Measurements from ENCODE around the gene HOXC10.

Gene HOXC10

GRCh38 chr12:53949631-53950436, 35.1 kb upstream of the HOXC10 start:
- DNase-seq: no peak
- in situ Hi-C loops (cut with HindIII; ENCODE audit: low pct_ligation_motif_present, low pct_unique_long_range_greater_than_20kb, low sequenced_read_pairs): no loop called here

DNA sequence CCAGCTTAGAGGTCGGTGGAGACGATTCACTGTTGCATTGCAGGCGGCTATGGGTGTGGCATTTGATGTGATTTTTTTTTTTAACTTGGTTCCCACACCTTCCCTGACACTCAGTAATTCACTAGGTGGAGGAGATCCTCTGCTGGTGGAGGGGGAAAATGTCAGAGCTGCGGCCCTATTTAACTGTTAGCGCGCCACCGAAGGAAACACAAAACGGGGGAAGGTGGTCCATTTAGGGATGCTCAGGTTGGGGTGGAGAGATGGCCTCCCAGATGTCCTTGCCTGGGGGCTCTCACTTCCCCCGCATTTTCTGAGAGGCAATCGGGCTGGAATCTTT, 34.5 kb upstream of the HOXC10 start:
- in situ Hi-C loops (cut with HindIII; ENCODE audit: low pct_ligation_motif_present, low pct_unique_long_range_greater_than_20kb, low sequenced_read_pairs): no loop called here
- DNase-seq: no peak

DNA sequence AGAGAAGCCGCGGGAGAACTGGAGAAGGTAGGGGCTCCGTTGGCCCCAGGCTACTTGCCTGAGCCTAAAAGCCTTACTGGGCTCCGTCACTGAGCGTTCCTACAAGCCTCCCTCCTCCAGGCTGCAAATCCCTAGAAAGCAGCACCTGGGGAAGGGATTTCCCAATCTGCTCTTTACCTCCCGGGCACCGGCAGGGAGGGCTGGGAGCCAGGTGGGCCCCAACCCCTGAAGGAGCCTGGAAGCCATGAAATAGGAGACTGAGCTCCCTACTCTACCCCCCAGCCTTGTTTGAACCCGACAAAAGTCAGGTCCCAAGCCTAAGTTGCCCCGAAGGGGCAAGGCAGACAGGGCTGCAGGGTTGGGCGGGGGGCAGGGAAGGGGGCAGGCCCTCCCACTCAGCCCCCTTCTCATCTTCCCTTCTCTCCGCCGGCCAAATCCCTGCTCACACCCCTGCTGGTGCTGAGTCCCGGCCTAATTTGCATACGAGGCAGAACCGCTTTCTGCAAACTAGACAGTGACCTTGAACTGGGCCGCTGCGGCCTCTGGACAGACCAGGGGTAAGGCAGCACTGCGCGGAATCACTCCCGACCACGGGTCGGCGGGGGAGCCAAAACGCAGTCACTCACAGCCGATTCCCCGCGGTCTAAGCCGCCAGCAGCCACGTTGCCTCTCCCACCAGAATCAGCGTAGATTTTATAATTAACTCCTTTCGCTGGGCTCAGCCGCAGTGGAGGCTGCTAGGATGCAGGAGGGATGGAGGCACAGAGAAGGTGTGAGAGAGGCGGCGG, 34.0 kb upstream of the HOXC10 start:
- DNase-seq: no peak
- in situ Hi-C loops (cut with HindIII; ENCODE audit: low pct_ligation_motif_present, low pct_unique_long_range_greater_than_20kb, low sequenced_read_pairs): no loop called here

GRCh38 chr12:53951577-53952334, 33.2 kb upstream of the HOXC10 start:
- in situ Hi-C loops (cut with HindIII; ENCODE audit: low pct_ligation_motif_present, low pct_unique_long_range_greater_than_20kb, low sequenced_read_pairs): no loop called here

GRCh38 chr12:53952335-53952694, 32.6 kb upstream of the HOXC10 start:
- no peak for DNase-seq
- in situ Hi-C loops (cut with HindIII; ENCODE audit: low pct_ligation_motif_present, low pct_unique_long_range_greater_than_20kb, low sequenced_read_pairs): no loop called here

More at GRCh38 chr12:53951577-53952334, 33.2 kb upstream of the HOXC10 start:
- DNase-seq: no peak

GRCh38 chr12:53952871-53953734, 31.8 kb upstream of the HOXC10 start:
- peak; percentile 54 for DNase-seq
- in situ Hi-C loops (cut with HindIII; ENCODE audit: low pct_ligation_motif_present, low pct_unique_long_range_greater_than_20kb, low sequenced_read_pairs): no loop called here

DNA sequence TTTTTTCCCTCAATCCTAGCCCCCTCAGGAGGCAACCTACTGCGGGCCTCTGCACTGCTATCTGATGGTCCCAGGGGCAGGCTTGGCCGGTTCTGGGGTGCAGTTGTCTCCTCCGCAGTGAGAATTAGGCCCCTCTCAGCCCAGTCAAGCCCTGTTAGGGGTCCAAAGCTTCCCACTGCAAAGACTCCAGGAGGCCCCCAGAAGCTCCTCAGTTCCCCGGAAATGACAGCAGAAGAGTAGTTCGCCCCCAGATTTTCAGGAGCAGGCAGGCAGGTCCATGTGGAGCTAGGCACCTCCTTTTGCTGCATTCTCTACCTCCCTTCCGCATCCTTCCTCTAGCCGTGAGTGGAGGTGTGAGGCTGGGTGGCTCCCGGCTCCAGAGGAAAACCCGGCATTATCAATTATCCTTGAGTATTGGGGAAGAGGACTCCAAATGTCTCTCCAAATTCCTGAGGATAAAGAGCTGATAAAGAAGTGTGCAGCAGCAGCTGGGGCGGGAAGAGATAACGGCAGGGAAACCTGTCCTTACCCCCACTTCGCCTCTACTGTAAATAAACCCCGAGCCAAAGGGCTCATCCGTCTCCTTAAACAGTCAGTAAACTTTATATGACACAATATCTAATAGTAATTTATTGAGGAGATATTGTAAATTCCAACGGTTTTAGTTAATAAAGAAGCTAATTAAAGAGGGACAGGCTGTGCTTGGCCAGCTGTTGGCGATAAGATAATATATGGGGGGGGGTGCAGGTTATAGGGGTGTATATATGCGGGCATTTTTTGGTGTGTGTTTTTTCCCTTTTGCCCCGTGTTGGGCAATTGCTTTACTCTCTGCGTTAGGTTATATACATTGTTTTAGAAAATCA, 30.9 kb upstream of the HOXC10 start:
- in situ Hi-C loops (cut with HindIII; ENCODE audit: low pct_ligation_motif_present, low pct_unique_long_range_greater_than_20kb, low sequenced_read_pairs): no loop called here
- no peak for DNase-seq

DNA sequence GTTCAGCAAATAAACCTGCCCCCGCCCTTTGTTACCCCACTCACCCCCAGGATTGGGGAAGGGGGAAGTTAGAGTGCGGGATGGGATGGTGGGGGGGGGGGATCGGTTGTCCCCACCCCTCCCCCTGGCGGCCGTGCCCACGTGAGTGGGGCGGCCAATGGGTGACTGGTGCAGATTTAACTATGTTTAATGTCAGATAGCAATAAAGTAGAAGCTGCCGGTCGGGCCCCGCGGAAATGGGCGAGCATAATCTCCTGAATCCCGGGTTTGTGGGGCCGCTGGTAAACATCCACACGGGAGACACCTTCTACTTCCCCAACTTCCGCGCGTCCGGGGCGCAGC, 30.3 kb upstream of the HOXC10 start, which contains the start of gene HOXC12:
HOXC12 (plus strand) TSS at position 210 of the 342 bp plus-strand sequence; CDS start at position 237, 27 bp downstream.
- no peak for DNase-seq
- in situ Hi-C loops (cut with HindIII; ENCODE audit: low pct_ligation_motif_present, low pct_unique_long_range_greater_than_20kb, low sequenced_read_pairs): no loop called here

DNA sequence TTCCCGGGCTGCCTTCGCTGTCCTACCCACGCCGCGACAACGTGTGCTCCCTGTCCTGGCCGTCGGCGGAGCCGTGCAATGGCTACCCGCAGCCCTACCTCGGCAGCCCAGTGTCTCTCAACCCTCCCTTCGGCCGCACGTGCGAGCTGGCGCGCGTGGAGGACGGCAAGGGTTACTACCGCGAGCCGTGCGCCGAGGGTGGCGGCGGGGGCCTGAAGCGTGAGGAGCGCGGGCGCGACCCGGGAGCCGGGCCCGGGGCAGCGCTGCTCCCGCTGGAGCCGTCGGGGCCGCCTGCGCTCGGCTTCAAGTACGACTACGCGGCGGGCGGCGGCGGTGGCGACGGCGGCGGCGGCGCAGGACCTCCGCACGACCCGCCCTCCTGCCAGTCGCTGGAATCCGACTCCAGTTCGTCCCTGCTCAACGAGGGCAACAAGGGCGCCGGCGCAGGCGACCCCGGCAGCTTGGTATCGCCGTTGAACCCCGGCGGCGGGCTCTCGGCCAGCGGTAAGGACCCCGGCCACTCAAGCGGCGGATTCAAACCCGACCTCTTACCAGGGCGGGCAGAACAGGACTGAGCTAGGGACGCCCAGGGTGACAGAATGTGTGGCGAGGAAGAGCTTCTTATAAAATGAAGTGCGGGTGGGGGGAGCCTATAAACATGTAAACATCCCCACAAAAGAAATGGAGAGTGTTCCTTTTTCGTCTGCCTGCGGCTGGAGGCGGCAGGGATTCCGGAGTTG, 29.7 kb upstream of the HOXC10 start:
- no peak for DNase-seq
- in situ Hi-C loops (cut with HindIII; ENCODE audit: low pct_ligation_motif_present, low pct_unique_long_range_greater_than_20kb, low sequenced_read_pairs): no loop called here

DNA sequence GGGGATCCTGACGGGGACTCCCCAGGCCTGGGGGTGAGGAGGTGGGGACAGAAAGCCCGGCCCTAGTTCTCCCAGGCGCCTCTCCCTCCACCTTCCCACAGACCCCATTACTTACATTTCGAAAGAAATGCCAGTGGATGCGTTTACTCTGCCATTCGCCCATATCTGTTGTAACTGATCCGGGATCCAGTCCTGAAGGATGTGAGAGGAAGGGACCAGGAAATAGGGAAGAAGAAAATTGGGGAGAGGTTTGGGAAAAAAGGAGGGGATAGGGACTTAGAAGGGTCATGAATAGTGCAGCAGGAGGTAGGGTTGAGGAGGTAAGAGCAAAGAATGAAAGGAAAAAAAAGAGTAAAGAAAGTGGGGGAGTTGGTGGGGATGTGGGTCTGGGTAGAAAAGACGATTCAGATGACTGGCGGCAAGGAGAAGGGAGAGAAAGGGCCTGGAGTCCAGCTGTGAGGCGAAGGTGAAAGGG, 29.1 kb upstream of the HOXC10 start:
- no peak for DNase-seq
- in situ Hi-C loops (cut with HindIII; ENCODE audit: low pct_ligation_motif_present, low pct_unique_long_range_greater_than_20kb, low sequenced_read_pairs): no loop called here

GRCh38 chr12:53956251-53956887, 28.6 kb upstream of the HOXC10 start:
- in situ Hi-C loops (cut with HindIII; ENCODE audit: low pct_ligation_motif_present, low pct_unique_long_range_greater_than_20kb, low sequenced_read_pairs): no loop called here
- DNase-seq: no peak

GRCh38 chr12:53956914-53957536, 27.9 kb upstream of the HOXC10 start:
- DNase-seq: no peak
- in situ Hi-C loops (cut with HindIII; ENCODE audit: low pct_ligation_motif_present, low pct_unique_long_range_greater_than_20kb, low sequenced_read_pairs): no loop called here

- no peak for DNase-seq
- in situ Hi-C loops (cut with HindIII; ENCODE audit: low pct_ligation_motif_present, low pct_unique_long_range_greater_than_20kb, low sequenced_read_pairs): no loop called here
Observed at GRCh38 chr12:53958128-53958527, 26.8 kb upstream of the HOXC10 start.

DNA sequence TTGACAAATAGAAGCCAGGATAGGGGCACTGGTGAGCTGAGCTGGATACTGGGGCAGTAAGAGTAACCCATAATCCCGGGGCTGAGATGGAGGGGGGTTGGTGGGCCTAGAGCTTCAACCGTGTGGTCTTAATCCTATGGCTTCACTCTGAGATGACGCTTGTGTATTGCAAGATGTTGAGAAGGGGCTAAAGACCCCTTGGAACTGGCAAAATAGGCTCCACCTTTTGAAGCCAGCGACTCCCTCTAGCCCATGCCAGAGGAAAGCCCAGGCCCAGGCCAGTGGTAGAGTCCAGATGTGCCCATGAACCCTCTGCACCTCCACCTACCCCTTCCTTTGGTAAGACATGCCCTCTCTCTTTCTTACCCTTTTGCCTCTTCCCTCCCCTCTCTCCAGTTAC, 25.6 kb upstream of the HOXC10 start:
- in situ Hi-C loops (cut with HindIII; ENCODE audit: low pct_ligation_motif_present, low pct_unique_long_range_greater_than_20kb, low sequenced_read_pairs): no loop called here
- DNase-seq: no peak

GRCh38 chr12:53960187-53961024, 24.5 kb upstream of the HOXC10 start:
- no peak for DNase-seq
- in situ Hi-C loops (cut with HindIII; ENCODE audit: low pct_ligation_motif_present, low pct_unique_long_range_greater_than_20kb, low sequenced_read_pairs): no loop called here
